GM19463 (cell line): Measurements from ENCODE around the gene ANO5.
"Not testable (repeated sequence)": the region's sequence is repeated elsewhere in the genome, so short reads cannot be mapped to it uniquely, and the experiment has no call there.

Experiments used
- ATAC-seq: cut with Tn5 transposase; IDR thresholded peaks from one replicate; pipeline ENCODE4 v1.9.1; 2021; ENCODE audit warnings: mild to moderate bottlenecking, moderate library complexity; ENCODE audit not compliant: unreplicated experiment

Gene ANO5

DNA sequence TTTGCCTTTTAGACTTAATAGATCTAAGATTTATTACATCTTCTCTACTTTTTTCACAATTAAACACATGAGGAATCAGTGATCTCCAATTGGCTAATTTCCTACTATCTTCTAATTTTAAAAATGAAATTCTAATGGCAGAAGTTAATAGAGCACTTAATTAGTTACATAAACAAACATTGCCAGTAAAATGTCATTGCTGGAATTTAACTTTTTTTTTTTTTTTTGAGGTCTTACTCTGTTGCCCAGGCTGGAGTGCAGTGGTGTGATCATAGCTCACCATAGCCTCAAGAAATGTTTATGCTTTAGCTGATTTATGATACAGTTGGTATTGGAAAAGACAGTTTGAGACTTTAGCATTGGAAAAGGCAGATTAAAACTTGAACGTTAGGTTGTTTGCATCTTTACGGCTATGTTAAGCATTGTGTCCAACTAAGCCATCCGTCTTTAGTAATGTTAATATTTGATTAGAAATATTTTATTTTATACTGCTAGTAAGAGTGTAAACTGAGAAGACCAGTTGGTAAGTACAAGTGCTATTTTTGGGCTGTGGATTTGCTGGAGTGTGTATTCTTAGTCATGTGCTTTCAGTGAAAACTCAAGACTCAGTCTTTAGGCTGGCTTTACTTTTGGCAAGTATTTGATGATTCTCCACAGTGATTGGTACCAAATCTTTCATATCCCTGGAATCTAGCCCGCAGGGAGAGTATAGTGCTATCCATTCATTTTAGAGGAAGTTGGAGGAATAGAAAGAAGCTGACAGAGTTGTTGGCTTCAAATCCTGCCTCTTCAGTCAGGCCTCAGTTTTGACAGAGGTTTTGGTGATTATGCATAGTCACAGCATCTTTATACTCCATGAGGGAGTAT lies 4.5 kb downstream of the ANO5 start:
- ATAC-seq = no peak

DNA sequence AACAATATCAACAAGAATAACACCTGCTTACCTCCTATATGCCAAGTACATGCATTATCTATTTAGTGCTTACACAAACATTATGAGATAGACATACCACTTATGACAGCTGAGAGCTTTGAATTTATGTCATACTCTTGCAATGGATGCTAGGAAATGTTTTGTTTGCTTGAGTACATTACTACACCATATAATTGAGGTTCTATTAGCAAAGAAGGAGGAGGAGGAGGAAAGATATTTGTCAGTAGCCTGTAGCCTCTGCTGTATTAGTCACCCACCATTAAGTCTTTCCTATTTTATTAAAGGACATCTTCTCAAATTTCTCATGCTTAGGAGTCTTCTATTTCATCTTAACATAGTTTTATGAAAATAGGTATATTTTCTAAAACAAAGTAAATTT lies 6.4 kb downstream of the ANO5 start:
- no peak for ATAC-seq

DNA sequence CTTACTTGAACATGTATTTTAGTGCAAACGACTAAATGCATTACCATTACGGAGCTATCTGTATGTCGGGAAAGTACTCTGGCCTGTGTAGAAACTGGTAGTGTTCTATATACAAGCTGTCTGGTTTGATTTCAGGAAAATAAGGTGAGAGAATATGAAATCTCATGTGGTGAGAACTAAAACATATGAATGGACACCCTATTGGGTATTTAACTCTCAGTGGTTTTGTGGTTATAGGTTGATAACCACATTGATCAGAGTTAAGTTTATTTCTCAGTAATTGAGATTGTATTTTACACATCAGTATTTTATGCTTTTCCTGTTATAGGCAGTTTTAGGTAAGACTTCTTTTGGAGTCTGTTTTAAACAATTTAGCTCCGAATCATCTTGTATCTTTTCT lies 10.4 kb downstream of the ANO5 start:
- ATAC-seq = peak; percentile 65

DNA sequence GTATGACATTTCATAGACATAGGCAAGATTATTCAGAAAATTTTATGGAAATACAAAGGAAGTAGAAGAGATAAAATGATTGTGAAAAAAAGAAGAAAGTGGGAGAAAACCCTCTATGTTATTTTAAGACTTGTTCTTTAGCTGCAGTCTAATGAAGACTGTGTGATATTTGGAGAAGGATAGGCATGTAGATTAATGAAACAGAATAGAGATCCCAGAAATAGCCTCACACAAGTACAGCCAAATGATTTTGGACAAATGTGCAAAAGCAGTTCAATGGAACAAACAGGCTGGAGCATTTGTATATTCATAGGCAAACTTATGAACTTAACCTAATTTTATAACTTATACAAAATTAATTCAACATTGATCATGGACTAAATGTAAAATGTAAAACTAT lies 14.3 kb downstream of the ANO5 start:
- ATAC-seq = no peak

DNA sequence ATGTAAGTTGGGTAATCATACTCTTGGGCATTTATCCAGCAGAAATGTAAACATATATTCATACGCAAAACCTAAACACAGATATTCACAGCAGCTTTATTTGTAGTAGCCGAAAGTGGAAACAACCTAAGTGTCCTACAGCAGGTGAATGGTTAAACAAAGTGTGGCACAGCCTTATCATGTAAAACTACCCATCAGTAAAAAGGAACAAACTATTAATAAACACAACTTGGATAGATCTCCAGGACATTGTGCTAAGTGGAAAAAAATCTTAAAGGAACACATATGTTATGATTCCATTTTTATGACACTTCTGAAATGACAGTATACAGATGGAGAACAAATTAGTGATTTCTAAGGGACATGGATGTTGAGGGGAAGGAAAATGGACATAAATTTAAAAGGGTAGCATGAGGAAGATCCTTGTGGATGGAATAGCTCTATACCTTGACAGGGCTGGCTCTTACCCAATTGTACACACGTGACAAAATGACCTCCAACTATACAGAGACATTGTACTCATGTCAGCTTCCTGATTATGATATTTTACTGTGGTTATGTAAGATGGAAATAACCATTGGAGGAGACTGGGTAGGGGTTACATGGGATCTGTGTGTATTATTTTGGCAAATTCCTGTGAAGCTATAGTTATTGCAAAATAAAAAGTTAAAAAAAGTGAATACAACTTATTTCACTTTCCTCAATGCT lies 15.4 kb downstream of the ANO5 start:
- no peak for ATAC-seq

DNA sequence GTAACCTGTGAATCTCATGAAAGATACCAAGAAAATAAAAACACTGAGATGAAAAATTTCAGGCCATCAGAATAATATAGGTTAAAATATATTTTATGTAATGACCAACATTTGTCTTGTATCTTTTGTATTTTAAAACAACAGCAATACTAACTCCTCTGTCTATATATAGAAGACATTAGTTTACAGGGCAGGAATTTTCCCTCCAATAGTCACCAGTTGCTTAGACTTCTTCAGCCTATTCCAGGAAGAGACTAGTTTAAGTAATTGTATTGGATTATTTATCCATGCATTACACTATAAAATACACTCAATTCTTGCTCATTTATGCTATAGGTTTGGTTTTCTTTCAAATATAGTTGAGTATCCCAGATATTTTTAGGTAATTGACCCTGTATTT lies 24.1 kb downstream of the ANO5 start:
- ATAC-seq = no peak

DNA sequence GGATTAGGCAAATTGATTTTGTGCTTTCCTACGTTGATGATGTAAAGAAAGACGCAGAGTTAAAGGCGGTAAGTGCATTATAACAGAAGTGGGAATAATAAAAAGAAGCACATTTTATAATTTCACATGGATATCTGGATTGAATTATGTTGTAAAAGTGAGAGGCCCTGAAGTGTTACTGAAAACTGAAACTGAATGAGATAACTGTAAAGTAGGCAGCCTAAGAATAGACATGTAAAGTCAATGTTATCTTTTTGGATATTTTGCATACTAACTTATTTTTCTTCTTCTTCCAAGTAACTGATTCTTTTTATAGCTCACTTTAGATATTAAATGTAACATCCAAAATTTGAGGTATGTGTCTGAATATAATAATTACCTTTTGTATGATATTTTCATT lies 28.3 kb downstream of the ANO5 start:
- ATAC-seq = no peak

DNA sequence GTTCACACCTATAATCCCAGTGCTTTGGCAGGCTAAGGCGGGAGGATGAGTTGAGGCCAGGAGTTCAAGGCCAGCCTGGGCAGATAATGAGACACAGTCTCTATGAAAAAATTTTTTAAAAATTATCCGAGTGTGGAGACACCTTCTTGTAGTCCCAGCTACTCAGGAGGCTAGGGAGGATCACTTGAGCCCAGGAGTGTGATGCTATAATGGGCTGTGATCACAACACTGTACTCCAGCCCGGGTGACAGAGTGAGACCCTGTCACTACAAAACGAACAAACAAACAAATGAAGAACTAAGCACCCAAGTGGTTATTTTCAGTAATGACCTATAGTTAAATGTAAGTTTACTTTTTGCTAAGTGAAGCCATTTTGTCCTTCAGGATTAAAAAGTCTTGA lies 32.3 kb downstream of the ANO5 start:
- ATAC-seq = no peak

DNA sequence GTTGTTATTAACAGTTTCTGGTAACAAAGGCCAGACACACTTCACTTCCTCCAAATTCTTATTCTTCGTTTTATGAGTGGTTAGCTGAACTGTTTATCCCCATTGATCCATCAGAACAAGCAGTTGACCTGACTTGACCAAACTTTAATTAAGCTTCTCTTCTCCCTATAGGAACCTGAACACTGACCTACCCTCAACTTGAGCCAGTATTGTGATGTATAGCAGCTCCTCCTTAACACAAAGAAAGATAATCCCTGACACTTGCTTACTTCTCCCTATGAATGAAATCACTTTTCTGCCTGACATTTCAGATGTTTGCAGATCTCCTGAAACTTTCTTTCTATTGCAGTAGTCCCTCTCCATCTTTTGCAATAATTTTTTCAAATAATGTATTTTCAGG lies 41.9 kb downstream of the ANO5 start:
- no peak for ATAC-seq

DNA sequence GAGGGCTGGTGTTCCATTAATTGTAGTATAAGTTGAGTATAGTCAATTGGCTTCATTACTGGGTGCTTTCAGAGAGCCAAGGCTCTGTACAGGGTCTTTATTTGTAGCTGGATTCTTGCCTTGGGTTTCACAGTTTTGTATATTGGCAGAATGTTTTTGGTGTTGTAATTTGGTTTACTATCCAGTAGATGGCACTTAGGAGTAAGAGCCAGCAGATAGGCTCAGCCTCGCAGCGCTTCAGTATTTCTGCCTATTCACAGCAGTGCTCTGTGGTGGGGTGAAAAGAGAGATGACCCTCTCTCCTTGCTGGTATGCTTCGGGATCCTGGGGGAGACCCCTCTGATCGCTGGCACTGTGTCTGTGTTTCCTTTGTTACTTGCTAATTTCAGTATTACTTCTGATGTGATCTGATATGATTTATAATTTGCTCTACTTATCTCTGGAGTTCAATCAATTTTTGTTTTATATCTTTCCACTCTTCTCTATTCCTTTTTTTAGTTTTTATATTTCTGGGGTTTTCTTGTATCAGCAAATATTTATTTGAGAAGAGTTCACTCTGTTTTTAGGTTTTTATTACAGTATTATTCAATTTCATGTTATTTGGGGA lies 52.2 kb downstream of the ANO5 start:
- ATAC-seq = peak; percentile 91

DNA sequence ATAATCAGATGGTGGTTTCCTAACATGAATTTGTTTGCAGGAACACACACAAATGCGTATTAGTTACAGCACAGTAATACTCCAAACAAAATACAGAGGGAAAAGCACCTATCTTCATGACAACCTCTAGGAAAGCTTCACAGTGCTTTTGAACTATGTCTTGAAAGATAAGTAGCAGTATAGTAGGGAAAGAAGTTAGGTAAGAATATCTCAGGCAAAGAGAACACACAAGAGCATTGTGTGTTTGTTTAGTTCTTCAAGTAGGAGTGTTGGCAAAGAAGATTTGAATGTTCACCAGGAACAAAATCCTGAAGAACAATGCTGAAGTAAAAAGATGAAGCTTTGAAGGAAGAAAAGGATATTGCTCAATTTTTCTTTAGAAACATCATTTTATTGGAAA lies 54.1 kb downstream of the ANO5 start:
- no peak for ATAC-seq

DNA sequence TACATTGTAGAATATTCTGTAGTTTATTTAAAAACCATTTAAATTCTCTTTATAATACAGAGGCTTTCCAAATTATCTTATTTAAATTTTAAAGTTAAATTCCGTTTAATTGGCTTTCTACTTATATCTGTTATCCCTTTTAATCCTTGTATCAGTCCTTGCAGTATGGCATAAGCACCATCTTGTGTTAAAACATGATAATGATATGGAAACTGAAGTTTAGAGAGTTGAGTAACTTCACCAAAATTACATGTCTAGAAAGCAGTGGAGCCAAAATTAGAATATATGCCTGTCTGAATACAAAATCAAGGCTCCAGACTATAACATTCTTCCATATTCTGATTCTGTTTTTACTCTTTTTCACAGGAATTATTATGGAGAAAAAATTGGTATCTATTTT lies 57.0 kb downstream of the ANO5 start:
- no peak for ATAC-seq

DNA sequence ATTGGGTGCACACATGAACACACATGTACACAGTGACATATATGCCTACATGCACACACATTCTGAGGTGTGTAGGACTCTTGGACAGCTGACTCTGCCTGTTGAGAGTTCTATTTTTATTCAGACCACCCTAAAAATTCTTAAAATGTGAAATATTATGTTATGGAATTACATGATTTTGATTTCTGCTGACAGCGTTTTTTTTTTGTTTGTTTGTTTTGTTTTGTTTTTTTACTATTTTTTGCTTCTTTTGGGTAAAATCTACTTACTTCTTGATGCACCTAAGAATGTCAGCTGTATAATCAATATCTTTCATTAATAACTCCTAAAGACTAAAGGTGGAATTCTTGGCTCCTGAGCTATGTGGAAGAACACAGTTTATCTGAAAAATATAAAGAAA lies 64.0 kb downstream of the ANO5 start:
- no peak for ATAC-seq

DNA sequence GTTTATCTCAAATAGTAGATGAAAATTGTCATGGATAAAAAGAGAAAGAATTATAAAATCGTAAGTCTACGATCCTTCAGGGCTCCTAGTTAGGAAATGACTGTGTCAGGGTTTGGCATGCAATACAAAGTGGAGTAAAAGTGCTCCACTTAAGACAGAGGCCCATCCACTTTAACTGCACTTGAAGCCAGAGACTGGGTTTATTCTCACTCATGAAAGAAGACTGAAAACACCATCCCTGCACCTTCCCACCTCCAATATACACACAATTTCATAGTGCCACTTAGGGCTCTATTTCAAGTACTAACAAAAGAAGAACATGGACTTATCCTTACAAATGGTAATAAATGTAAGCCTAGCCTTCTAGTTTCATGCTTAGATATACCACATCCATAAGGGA lies 70.7 kb downstream of the ANO5 start:
- ATAC-seq = no peak

DNA sequence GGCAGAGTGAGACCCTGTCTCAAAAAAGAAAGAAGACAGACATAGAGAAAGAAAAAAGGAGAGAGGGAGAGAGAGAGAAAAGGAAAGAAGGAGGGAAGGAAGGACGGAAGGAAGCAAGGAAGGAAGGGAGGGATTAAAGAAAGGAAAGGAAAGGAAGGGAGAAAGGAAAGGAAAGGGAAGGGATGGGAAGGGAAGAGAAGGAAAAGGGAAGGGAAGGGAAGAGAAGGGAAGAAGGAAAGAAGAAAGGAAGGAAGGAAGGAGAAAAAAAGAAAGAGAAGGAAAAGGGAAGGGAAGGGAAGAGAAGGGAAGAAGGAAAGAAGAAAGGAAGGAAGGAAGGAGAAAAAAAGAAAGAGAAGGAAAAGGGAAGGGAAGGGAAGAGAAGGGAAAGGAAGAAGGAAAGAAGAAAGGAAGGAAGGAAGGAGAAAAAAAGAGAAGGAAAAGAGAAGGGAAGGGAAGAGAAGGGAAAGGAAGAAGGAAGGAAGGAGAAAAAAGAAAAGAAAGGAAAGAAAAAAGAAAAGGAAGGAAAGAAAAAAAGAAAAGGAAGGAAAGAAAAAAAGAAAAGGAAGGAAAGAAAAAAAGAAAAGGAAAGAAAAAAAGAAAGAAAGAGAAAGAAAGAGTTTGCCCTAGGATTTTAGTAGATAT lies 76.2 kb downstream of the ANO5 start:
- not testable (repeated sequence) for ATAC-seq

DNA sequence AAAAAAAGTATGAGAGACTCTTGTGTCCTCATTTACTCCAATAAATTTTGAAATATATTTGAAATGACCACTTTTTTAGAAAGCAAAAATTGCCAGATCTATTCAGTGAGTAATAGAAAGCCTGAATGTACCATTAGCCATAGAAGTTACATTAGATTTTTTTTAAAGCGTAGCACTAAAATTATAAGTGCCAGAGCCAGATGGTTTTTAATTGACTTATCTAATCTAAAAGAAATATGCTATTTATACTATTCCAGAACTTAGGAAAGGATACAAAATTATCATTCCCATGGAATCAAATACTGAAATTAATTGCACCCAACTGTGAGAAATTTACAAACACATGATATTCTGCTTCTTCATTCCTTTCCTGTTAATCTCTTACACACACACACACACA lies 80.9 kb downstream of the ANO5 start:
- no peak for ATAC-seq

DNA sequence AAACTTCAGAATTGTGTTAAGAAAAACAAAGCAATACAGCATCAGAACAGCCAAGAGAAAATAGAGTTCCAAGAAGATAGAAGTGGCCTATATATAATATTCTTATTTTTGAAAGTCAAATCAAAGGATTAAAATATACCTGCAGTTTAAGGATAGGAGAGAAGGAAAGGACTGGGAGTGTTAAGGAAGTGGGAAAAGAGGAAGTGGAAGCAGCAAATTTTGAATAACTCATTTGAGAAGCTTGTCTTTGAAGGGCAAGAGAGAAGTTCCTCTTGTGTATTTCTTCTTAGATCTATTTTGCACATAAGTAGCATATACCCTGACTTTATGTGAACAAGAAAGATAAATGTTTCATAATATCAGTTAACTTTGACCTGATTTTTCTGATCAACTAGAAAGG lies 82.7 kb downstream of the ANO5 start:
- no peak for ATAC-seq

DNA sequence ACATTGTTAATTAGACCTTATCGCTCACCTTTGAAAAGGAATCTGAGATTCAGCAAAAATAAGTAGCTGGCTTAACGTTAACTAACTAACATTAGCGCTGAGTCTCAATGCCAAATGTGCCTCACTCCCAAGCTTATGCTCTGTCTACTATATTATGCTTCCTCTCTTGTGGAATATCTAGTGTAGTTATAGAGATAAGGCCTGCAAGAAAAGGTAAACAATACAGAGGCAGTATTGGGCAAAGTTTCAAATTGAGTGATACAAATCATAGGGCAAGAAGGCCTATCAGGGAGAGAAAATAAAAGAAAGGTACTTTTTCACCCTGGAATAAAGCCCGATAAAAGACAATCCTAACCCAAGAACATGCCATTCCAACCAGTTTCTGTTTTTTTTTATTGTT lies 83.7 kb downstream of the ANO5 start:
- ATAC-seq = no peak

DNA sequence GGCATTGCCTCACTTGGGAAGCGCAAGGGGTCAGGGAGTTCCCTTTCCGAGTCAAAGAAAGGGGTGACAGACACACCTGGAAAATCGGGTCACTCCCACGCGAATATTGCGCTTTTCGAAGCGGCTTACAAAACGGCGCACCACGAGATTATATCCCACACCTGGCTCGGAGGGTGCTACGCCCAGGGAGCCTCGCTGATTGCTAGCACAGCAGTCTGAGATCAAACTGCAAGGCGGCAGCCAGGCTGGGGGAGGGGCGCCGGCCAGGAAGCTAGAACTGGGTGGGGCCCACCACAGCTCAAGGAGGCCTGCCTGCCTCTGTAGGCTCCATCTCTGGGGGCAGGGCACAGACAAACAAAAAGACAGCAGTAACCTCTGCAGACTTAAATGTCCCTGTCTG lies 92.1 kb downstream of the ANO5 start:
- ATAC-seq = not testable (repeated sequence)

DNA sequence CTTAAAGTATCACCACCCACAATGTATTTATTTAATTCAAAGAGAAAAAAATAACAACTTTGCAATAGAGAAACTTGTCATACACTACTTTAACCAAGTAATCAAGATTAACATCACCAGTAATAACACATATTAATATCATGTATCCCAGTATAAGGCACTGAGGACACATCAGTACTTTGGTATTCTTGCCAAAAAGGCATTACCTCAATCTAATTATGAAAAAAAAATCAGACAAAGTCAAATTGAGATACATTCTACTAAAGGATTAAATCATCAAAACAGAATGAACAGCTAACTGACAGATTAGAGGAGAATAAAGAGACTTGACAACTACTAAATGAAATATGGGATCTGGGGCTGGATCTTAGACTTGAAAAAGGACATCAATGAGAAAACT lies 109.5 kb downstream of the ANO5 start:
- no peak for ATAC-seq

DNA sequence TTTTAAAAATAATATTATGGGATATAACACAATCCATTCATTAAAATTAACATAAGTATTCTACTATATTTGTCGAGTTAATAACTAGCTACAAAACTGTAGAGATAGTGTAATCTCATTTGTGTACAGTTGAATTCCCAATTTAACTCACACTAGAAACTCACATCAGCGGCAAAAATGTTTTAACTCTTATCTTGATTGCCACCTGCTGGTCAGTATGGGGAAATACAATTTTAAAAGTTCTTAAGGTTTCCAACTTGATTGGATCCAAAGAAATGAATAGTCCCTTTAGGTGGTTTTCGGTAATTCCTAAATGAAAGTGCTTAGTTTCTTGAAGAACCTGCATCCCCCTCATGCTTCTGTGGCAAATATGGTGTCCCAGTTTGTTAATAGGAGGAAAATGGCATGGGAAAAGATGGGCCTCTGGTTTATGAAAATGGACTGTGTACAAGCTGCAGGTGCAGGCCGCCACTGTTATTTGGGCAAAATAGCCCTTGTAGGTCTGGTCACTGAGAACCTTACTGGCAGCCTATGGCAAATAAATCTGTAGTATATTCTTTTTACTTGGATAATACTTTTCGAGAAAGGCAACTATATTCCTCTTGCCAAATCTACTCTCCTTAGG lies 111.6 kb downstream of the ANO5 start:
- ATAC-seq = peak; percentile 75
